SH-SY5Y (cell line): ENCODE results near the gene LIMA1.

Source experiments
- GATA2 ChIP-seq: IDR thresholded peaks from 2 replicates; pipeline ENCODE4 v1.6.1; 2011; ENCODE audit warnings: mild to moderate bottlenecking, low read depth, low read length
- GATA3 ChIP-seq: IDR thresholded peaks from 2 replicates; pipeline ENCODE4 v1.6.1; 2011; ENCODE audit warnings: low read depth, mild to moderate bottlenecking, low read length, moderate library complexity

DNA sequence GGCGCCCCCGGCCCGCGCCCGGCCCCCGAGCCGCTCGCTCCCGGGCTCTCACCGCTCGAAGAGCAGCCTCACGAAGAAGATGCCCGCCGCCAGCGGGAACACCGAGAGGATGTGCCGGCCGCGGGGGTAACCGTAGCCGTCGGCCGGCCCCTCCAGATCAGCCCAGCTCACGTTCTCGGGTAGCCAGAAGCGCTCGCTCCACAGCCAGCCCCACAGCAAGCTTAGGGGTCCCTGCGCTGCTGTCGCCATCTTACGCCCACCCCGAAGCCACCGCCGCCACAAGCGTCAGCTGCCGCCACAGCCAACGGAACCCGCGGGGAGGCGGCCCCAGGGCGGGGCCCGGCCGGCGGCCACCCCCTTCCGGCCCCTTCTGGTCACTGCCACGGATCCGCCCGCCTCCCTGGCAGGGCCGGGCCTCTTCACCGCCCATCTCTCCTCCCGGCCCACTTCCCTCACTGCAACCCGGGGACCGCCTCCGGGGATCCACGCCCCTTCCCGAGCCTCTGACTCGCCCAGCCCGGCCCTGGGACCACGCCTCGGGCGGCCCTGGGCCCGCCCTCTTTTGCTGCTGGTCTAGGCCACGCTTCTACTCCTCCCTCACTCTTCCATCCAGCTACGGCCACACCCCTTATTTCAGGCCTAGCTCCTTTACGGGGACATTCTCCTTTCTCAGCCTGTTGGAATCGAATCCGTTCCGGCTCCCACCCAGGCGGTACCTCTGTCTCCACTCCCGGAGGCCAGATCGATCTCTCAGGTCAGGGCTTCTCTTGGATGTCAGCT is 116.1 kb downstream of the LIMA1 start, which contains the start of gene CERS5:
- TF ChIP-seq GATA2 (no peak; the same call in 1 of the 2 replicates), GATA3 (no peak)
